CD14-positive monocyte (primary cell): ENCODE measurements around the gene ABHD17B. TPM values are rescaled to one million over a fixed set of nuclear protein-coding genes. Genes with fewer than 3 reads are reported as not detected.

Experiments used
- DNase-seq, 3 donors: peaks; one replicate each; pipeline ENCODE4 v3.0.0-alpha.2; 2011 to 2022
- H2AFZ ChIP-seq: 2 replicates; pipeline ENCODE4 v1.6.0; 2012; ENCODE audit warnings: mild to moderate bottlenecking, low read depth, low read length, inconsistent platforms; ENCODE audit not compliant: insufficient read depth, poor library complexity, severe bottlenecking
- H3K27ac ChIP-seq, 2 donors: 1 replicate in 1 of 2; 2 replicates in 1 of 2; pipeline ENCODE4 v1.5.1; 2012 to 2013; ENCODE audit warnings: low read length in 2 of 2, control low read depth in 1 of 2, inconsistent platforms in 1 of 2, low read depth in 1 of 2, mild to moderate bottlenecking in 1 of 2
- H3K27me3 ChIP-seq, 2 donors: one replicate each; pipeline versions ENCODE4 v1.6.0 to v1.6.1; 2011 to 2013; ENCODE audit warnings: low read length in 2 of 2; ENCODE audit not compliant: control insufficient read depth in 2 of 2, insufficient read depth in 2 of 2
- H3K36me3 ChIP-seq, 2 donors: replicated peaks in 1 of 2; 1 replicate in 1 of 2; 2 replicates in 1 of 2; pipeline versions ENCODE4 v1.5.1 to v1.6.1; 2012 to 2013; ENCODE audit warnings: low read length in 2 of 2, control low read depth in 1 of 2, inconsistent platforms in 1 of 2, mild to moderate bottlenecking in 1 of 2; ENCODE audit not compliant: insufficient read depth in 2 of 2, control insufficient read depth in 1 of 2
- H3K4me1 ChIP-seq, 2 donors: 1 replicate in 1 of 2; 2 replicates in 1 of 2; pipeline versions ENCODE4 v1.5.1 to v1.6.1; 2012 to 2013; ENCODE audit warnings: low read length in 2 of 2, control low read depth in 1 of 2, inconsistent platforms in 1 of 2, mild to moderate bottlenecking in 1 of 2, moderate library complexity in 1 of 2; ENCODE audit not compliant: insufficient read depth in 2 of 2, control insufficient read depth in 1 of 2
- H3K4me2 ChIP-seq: replicated peaks from 2 replicates; pipeline ENCODE3; 2012; ENCODE audit warnings: low read length, moderate library complexity, mild to moderate bottlenecking; ENCODE audit not compliant: poor library complexity, severe bottlenecking; ENCODE audit errors: extremely low read depth
- H3K4me3 ChIP-seq, 3 experiments: fragments of 200-600 bp in 1 of 3; sonication (generic) in 1 of 3; replicated peaks in 1 of 3; 1 replicate in 2 of 3; 2 replicates in 1 of 3; pipeline ENCODE4 v1.5.1; 2011 to 2013; ENCODE audit warnings: low read length in 3 of 3, mild to moderate bottlenecking in 3 of 3, control low read depth in 2 of 3, low read depth in 2 of 3, inconsistent platforms in 1 of 3, moderate library complexity in 1 of 3
- H3K79me2 ChIP-seq: 2 replicates; pipeline ENCODE4 v1.6.0; 2012; ENCODE audit warnings: mild to moderate bottlenecking, control low read depth, inconsistent platforms, low read length, moderate library complexity; ENCODE audit not compliant: insufficient read depth
- H3K9ac ChIP-seq: 2 replicates; pipeline ENCODE4 v1.6.0; 2017; ENCODE audit warnings: low read length, mild to moderate bottlenecking; ENCODE audit not compliant: insufficient read depth, poor library complexity, severe bottlenecking
- H3K9me3 ChIP-seq, 2 donors: replicated peaks in 1 of 2; 1 replicate in 1 of 2; 2 replicates in 1 of 2; pipeline versions ENCODE4 v1.5.1 to v1.6.1; 2012 to 2013; ENCODE audit warnings: low read length in 2 of 2, control low read depth in 1 of 2; ENCODE audit not compliant: control insufficient read depth in 1 of 2, insufficient read depth in 1 of 2
- H4K20me1 ChIP-seq: 2 replicates; pipeline ENCODE4 v1.6.0; 2012; ENCODE audit warnings: mild to moderate bottlenecking, low read length, control low read depth, moderate library complexity; ENCODE audit not compliant: insufficient read depth
- H3K27ac Mint-ChIP-seq, 7 donors: one replicate each; pipeline ENCODE4 v1.8.0; 2020; ENCODE audit warnings: mild to moderate bottlenecking in 7 of 7, mixed read lengths in 7 of 7, moderate library complexity in 6 of 7, inconsistent platforms in 2 of 7
- H3K27me3 Mint-ChIP-seq, 3 donors: one replicate each; pipeline ENCODE4 v1.8.0; 2021 to 2022; ENCODE audit warnings: low read depth in 3 of 3, mild to moderate bottlenecking in 3 of 3, mixed read lengths in 3 of 3, moderate library complexity in 3 of 3, inconsistent platforms in 1 of 3
- H3K36me3 Mint-ChIP-seq, 2 donors: one replicate each; pipeline ENCODE4 v1.8.0; 2020; ENCODE audit warnings: mixed read lengths in 2 of 2, inconsistent platforms in 1 of 2, mild to moderate bottlenecking in 1 of 2
- H3K4me1 Mint-ChIP-seq: one replicate; pipeline ENCODE4 v1.8.0; 2020; ENCODE audit warnings: mild to moderate bottlenecking, mixed read lengths
- H3K4me3 Mint-ChIP-seq, 2 donors: one replicate each; pipeline ENCODE4 v1.8.0; 2020; ENCODE audit warnings: mild to moderate bottlenecking in 2 of 2, mixed read lengths in 2 of 2, moderate library complexity in 1 of 2
- H3K9me3 Mint-ChIP-seq, 7 donors: one replicate each; pipeline ENCODE4 v1.8.0; 2020 to 2022; ENCODE audit warnings: mixed read lengths in 7 of 7, mild to moderate bottlenecking in 6 of 7, moderate library complexity in 6 of 7, inconsistent platforms in 2 of 7
- CTCF ChIP-seq: fragments of 200-600 bp; IDR thresholded peaks from one replicate; pipeline ENCODE4 v1.8.0; 2022; ENCODE audit warnings: antibody characterized with exemption, mild to moderate bottlenecking
- WGBS: methylation state at CpG from one replicate; pipeline ENCODE4 v1.1.5; 2013; ENCODE audit warnings: missing lambda C conversion rate; ENCODE audit not compliant: insufficient coverage; 5-methylcytosine and 5-hydroxymethylcytosine counted together
- intact Hi-C, 2 donors: fragments of 100-400 bp; cut with micrococcal nuclease; formaldehyde crosslinking; loops; one replicate each; pipeline versions ENCODE4 v1.15.0 to v1.15.1; 2023
- polyA minus RNA-seq: library from RNA; depleted of rRNA, polyadenylated mRNA; stranded (reverse); fragments of >200 nt; gene quantifications from 2 replicates; pipeline ENCODE4 v1.2.3, GENCODE V29; 2012
- polyA plus RNA-seq, 3 donors: library from polyadenylated mRNA; depleted of rRNA in 1 of 3; unstranded in 2 of 3; stranded (reverse) in 1 of 3; fragments of 300-500 nt in 2 of 3; fragments of >200 nt in 1 of 3; fragmentation: Illumina TruSeq in 2 of 3; gene quantifications; 1 replicate in 2 of 3; 2 replicates in 1 of 3; pipeline ENCODE4 v1.2.3, GENCODE V29; 2012 to 2021
- total RNA-seq, 12 experiments: library from RNA in 1 of 12; stranded (reverse) in 1 of 12; fragments of 120-200 nt in 1 of 12; gene quantifications; one replicate each; pipeline ENCODE4 v1.2.4 and lab custom pipeline; 2013 to 2026; ENCODE audit warnings: mixed read lengths in 6 of 12, inconsistent platforms in 1 of 12

The ABHD17B gene
- 18.4 TPM for total RNA-seq (2013)
- polyA plus RNA-seq (10 to 100 TPM in 2 of 3 donors, 1 to 10 TPM in 1; 4.1 to 12.8 (median 12.3) TPM), polyA minus RNA-seq (11.8 and 13.1 TPM in 2 replicates), total RNA-seq (lab: John Stamatoyannopoulos, UW) (17.6 to 51.8 (median 34.6) reads per million in 11 experiments)

- peaks cover 57% of the 10 kb centered on the region for H3K4me1 Mint-ChIP-seq
Measured at GRCh38 chr9:71911061-71911907, at the start of gene ABHD17B, which contains the start of gene C9orf85. Gene ABHD17B, minus strand, starts transcription at chr9:71911193. Its CDS starts 36,113 bp downstream, at chr9:71875080. Gene C9orf85, plus strand, starts transcription at chr9:71911639. Its CDS starts 96 bp downstream, at chr9:71911735.

More at GRCh38 chr9:71911061-71911907, at the start of gene ABHD17B, which contains the start of gene C9orf85:
- H3K79me2 ChIP-seq: peaks cover 89% of the 10 kb centered on the region
- peaks cover 63% of the 10 kb centered on the region for H4K20me1 ChIP-seq
- H3K27ac Mint-ChIP-seq: peak within 1 kb of the TSS; percentile 92 to 99 (median 99)
- H3K9me3 ChIP-seq: no peaks in the 10 kb centered on the region
- no peaks in the 10 kb centered on the region for H3K9me3 Mint-ChIP-seq
- TF ChIP-seq CTCF: no peak
- peak within 1 kb of the TSS; percentile 93 for H3K4me2 ChIP-seq
- intact Hi-C loops: loop anchor here in 1 of 2 donors (5.0 to 10.0 kb wide), 2 partner anchors 86 to 144 kb away; partner anchors contain the start of gene CEMIP2
- H3K27ac ChIP-seq: peak within 1 kb of the TSS; percentile 89
- WGBS: 0% methylated on average over 38 of the region's 45 CpGs
- no peaks in the 10 kb centered on the region for H3K27me3 Mint-ChIP-seq
- DNase-seq: peak; percentile 98 to 99 (median 98)
- H2AFZ ChIP-seq: peak within 1 kb of the TSS; percentile 84
- H3K4me3 Mint-ChIP-seq: peak within 1 kb of the TSS; percentile 97 to 100
- H3K4me3 ChIP-seq: peak within 1 kb of the TSS; percentile 75 to 89 (median 87)
- no peaks in the 10 kb centered on the region for H3K27me3 ChIP-seq
- H3K36me3 Mint-ChIP-seq: peaks cover 1 to 7% of the 10 kb centered on the region in 2 donors
- peaks cover 22 to 40% of the 10 kb centered on the region in 2 donors for H3K4me1 ChIP-seq
- H3K36me3 ChIP-seq: peaks cover 0 to 2% of the 10 kb centered on the region in 2 donors
- H3K9ac ChIP-seq: peak within 1 kb of the TSS; percentile 79
